Loucy (cell line): ENCODE measurements around the gene KARS1.

Experiments
- H2AFZ ChIP-seq: fragments of 200-600 bp; sonication (generic); 2 replicates; pipeline ENCODE4 v1.6.0; 2016; ENCODE audit warnings: antibody characterized with exemption, mild to moderate bottlenecking, low read length, moderate library complexity
- H3F3A ChIP-seq: fragments of 200-600 bp; 2 replicates; pipeline ENCODE4 v1.6.0; 2016; ENCODE audit warnings: antibody characterized with exemption, low read depth, mild to moderate bottlenecking
- H3K27me3 ChIP-seq: fragments of 200-600 bp; sonication (generic); 2 replicates; pipeline ENCODE4 v1.6.1; 2014; ENCODE audit warnings: low read length, mild to moderate bottlenecking; ENCODE audit not compliant: insufficient read depth, poor library complexity, severe bottlenecking
- H3K36me3 ChIP-seq: fragments of 200-600 bp; sonication (generic); 2 replicates; pipeline ENCODE4 v1.6.1; 2016; ENCODE audit warnings: low read length; ENCODE audit not compliant: insufficient read depth
- H3K4me1 ChIP-seq: fragments of 200-600 bp; sonication (generic); 2 replicates; pipeline ENCODE4 v1.5.1; 2014; ENCODE audit warnings: low read length, mild to moderate bottlenecking; ENCODE audit not compliant: insufficient read depth, poor library complexity, severe bottlenecking
- H3K4me2 ChIP-seq: fragments of 200-600 bp; sonication (generic); 2 replicates; pipeline ENCODE4 v1.6.0; 2014; ENCODE audit warnings: antibody characterized with exemption, low read length, low read depth, mild to moderate bottlenecking; ENCODE audit not compliant: poor library complexity, severe bottlenecking
- H3K4me3 ChIP-seq: fragments of 200-600 bp; sonication (generic); 2 replicates; pipeline ENCODE4 v1.5.1; 2014; ENCODE audit warnings: low read length, mild to moderate bottlenecking, mixed read lengths; ENCODE audit not compliant: poor library complexity, severe bottlenecking
- H3K79me2 ChIP-seq: fragments of 200-600 bp; sonication (generic); 2 replicates; pipeline ENCODE4 v1.6.1; 2014; ENCODE audit warnings: low read length; ENCODE audit not compliant: insufficient read depth
- H3K9ac ChIP-seq: fragments of 200-600 bp; sonication (generic); 2 replicates; pipeline ENCODE4 v1.6.0; 2014; ENCODE audit warnings: mild to moderate bottlenecking, low read depth, low read length, moderate library complexity; ENCODE audit not compliant: poor library complexity, severe bottlenecking
- H3K9me2 ChIP-seq: fragments of 200-600 bp; sonication (generic); replicated peaks from 2 replicates; pipeline ENCODE4 v1.6.1; 2016; ENCODE audit warnings: low read depth, low read length, mixed read lengths
- H3K9me3 ChIP-seq: fragments of 200-600 bp; sonication (generic); 2 replicates; pipeline ENCODE4 v1.6.1; 2014; ENCODE audit warnings: mild to moderate bottlenecking, antibody characterized with exemption, low read length, low read depth; ENCODE audit not compliant: insufficient read depth
- H4K20me1 ChIP-seq: fragments of 200-600 bp; sonication (generic); 2 replicates; pipeline ENCODE4 v1.6.0; 2014; ENCODE audit warnings: antibody characterized with exemption, low read length, mild to moderate bottlenecking; ENCODE audit not compliant: insufficient read depth, poor library complexity, severe bottlenecking
- CTCF ChIP-seq: fragments of 200-600 bp; sonication (generic); conservative IDR thresholded peaks from 2 replicates; pipeline ENCODE4 v1.5.1; 2014; ENCODE audit warnings: mild to moderate bottlenecking, antibody characterized with exemption, low read length
- EZH2phosphoT487 ChIP-seq: fragments of 200-600 bp; IDR thresholded peaks from 2 replicates; pipeline ENCODE4 v1.6.1; 2018; ENCODE audit warnings: antibody characterized with exemption, mild to moderate bottlenecking, moderate library complexity, borderline replicate concordance

Gene KARS1

GRCh38 chr16:75629132-75629531 is 18.3 kb downstream of the KARS1 start:
- Histone ChIP-seq H3K4me1 (peaks cover 33% of the 10 kb centered on the region), H3F3A (peaks cover 17% of the 10 kb centered on the region), H3K79me2 (no peaks in the 10 kb centered on the region), H3K27me3 (no peaks in the 10 kb centered on the region), H3K36me3 (peaks cover 75% of the 10 kb centered on the region; the same call in 1 of the 2 replicates), H3K9me2 (no peaks in the 10 kb centered on the region), H3K9me3 (no peaks in the 10 kb centered on the region), H4K20me1 (peaks cover 5% of the 10 kb centered on the region), H3K4me3 (no peak overlapping the region), H3K4me2 (no peak overlapping the region), H3K9ac (no peak overlapping the region), H2AFZ (no peak overlapping the region)
- no peak for TF ChIP-seq CTCF
- TF ChIP-seq EZH2phosphoT487 = no peak

DNA sequence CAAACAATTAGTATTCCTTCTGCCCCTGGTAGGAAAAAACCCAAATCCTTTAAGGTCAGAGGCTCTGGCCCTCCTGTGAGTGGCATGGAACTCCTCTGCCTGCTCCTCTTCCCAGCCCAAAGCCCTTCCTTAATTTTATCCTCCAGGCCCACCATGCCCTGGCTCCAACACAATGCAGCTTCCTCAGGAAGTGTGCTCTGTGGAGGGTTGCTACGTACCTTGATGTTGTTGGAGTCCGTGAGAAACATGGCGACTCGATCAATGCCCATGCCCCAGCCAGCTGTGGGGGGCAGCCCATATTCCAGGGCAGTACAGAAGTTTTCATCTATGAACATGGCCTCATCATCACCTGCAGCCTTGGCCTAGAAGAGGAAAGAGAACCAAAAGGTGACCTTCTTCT is 19.1 kb downstream of the KARS1 start:
- Histone ChIP-seq H3K4me1 (peaks cover 35% of the 10 kb centered on the region), H3K9me3 (no peaks in the 10 kb centered on the region), H3F3A (peaks cover 17% of the 10 kb centered on the region), H3K79me2 (no peaks in the 10 kb centered on the region), H3K4me2 (peak overlapping the region; percentile 77), H3K27me3 (no peaks in the 10 kb centered on the region), H3K36me3 (peaks cover 67% of the 10 kb centered on the region; the same call in 1 of the 2 replicates), H3K9me2 (no peaks in the 10 kb centered on the region), H3K4me3 (peak overlapping the region; percentile 47), H3K9ac (no peak overlapping the region), H2AFZ (no peak overlapping the region), H4K20me1 (peaks cover 5% of the 10 kb centered on the region)
- no peak for TF ChIP-seq EZH2phosphoT487
- no peak for TF ChIP-seq CTCF

GRCh38 chr16:75627851-75628250 is 19.6 kb downstream of the KARS1 start:
- no peaks in the 10 kb centered on the region for H3K27me3 ChIP-seq
- H3K9me3 ChIP-seq = no peaks in the 10 kb centered on the region
- H2AFZ ChIP-seq = no peak overlapping the region
- peaks cover 17% of the 10 kb centered on the region for H3F3A ChIP-seq
- H3K9me2 ChIP-seq = no peaks in the 10 kb centered on the region
- no peak overlapping the region for H3K9ac ChIP-seq
- H3K36me3 ChIP-seq = peaks cover 62% of the 10 kb centered on the region; the same call in 1 of the 2 replicates
- H3K79me2 ChIP-seq = peaks cover under 1% of the 10 kb centered on the region; the same call in 1 of the 2 replicates
- H4K20me1 ChIP-seq = peaks cover 5% of the 10 kb centered on the region
- H3K4me3 ChIP-seq = peak overlapping the region; percentile 53
- peak overlapping the region; percentile 77 for H3K4me2 ChIP-seq
- TF ChIP-seq EZH2phosphoT487 (no peak), CTCF (no peak)
- H3K4me1 ChIP-seq = peaks cover 37% of the 10 kb centered on the region
